ENCODE data around the gene FGF12. TPM values are rescaled to one million over a fixed set of nuclear protein-coding genes. Genes with fewer than 3 reads are reported as not detected.

The FGF12 gene
- total and polyA plus RNA-seq, 2 of the 13 experiments (the other 11 are each of a cell fraction or from before 2014, with no cell fraction given) = 0.07 TPM; not detected in 1

DNA sequence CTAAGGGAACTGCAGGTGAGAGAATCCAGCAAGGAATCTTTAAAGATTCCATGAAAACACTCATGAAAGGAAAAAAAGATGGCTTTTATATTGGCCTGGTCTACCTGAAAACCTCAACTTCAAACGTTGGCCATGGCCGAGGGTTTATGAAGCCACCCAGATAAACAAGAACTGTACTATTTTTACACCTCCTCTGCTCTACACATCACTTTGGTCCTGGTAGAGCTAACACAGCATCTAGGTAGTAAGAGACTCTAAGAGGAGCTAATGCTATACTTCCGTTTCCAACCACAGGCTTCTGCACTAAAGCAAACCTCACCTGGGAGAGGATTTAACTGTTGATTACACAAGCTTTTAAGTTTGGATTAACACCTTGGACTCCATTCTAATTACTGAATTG is 466.2 kb downstream of the FGF12 start:
- POLR2A ChIA-PET = no interaction called here
- Histone ChIP-seq H4K20me1 (ENCODE audit: insufficient read depth, low read length) (no peaks in the 10 kb centered on the region), H3K27me3 (ENCODE audit: control insufficient read depth in 1 of 2, insufficient read depth in 2 of 2, low read length in 2 of 2) (no peaks in the 10 kb centered on the region), H3K27ac (ENCODE audit: extremely low read length, insufficient read depth, low read length) (no peak overlapping the region), H2AFZ (ENCODE audit: low read length) (no peak overlapping the region), H3K4me3 (replicated peaks in 1 of 3; ENCODE audit: insufficient read depth in 1 of 3, low read depth in 2 of 3, low read length in 3 of 3) (no peak overlapping the region), H3K36me3 (replicated peaks in 1 of 2; ENCODE audit: control insufficient read depth in 1 of 2, insufficient read depth in 2 of 2, low read length in 2 of 2) (no peaks in the 10 kb centered on the region), H3K4me2 (ENCODE audit: low read depth, low read length) (no peak overlapping the region), H3K4me1 (ENCODE audit: insufficient read depth, low read length) (no peaks in the 10 kb centered on the region), H3K9me3 (ENCODE audit: low read length) (no peaks in the 10 kb centered on the region), H3K9ac (ENCODE audit: insufficient read depth, low read depth, low read length) (no peak overlapping the region), H3K79me2 (ENCODE audit: insufficient read depth, low read length) (no peaks in the 10 kb centered on the region)
- ATAC-seq (no peak), DNase-seq (ENCODE audit: low spot score) (no peak), FAIRE-seq (no peak)
- intact Hi-C loops (cut with micrococcal nuclease; ENCODE audit: unreplicated experiment) (no loop called here), in situ Hi-C loops (cut with HindIII; ENCODE audit: extremely low pct_ligation_motif_present, low pct_unique_long_range_greater_than_20kb) (no loop called here)
- 18% methylated on average over 3 of the region's 3 CpGs for WGBS (ENCODE audit: low lambda C conversion rate)
- CTCF ChIA-PET (ENCODE audit: low intra/inter-chr PET ratio, low total read pairs) = no interaction called here
- no TSS peak for BruUV-seq (replicated peaks)
- TF ChIP-seq BORCS8-MEF2B (CRISPR knock-in tag; IDR thresholded peaks at IDR 0.05) = no peak
- TF ChIP-seq, protein P1, sequence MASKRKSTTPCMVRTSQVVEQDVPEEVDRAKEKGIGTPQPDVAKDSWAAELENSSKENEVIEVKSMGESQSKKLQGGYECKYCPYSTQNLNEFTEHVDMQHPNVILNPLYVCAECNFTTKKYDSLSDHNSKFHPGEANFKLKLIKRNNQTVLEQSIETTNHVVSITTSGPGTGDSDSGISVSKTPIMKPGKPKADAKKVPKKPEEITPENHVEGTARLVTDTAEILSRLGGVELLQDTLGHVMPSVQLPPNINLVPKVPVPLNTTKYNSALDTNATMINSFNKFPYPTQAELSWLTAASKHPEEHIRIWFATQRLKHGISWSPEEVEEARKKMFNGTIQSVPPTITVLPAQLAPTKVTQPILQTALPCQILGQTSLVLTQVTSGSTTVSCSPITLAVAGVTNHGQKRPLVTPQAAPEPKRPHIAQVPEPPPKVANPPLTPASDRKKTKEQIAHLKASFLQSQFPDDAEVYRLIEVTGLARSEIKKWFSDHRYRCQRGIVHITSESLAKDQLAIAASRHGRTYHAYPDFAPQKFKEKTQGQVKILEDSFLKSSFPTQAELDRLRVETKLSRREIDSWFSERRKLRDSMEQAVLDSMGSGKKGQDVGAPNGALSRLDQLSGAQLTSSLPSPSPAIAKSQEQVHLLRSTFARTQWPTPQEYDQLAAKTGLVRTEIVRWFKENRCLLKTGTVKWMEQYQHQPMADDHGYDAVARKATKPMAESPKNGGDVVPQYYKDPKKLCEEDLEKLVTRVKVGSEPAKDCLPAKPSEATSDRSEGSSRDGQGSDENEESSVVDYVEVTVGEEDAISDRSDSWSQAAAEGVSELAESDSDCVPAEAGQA (IDR thresholded peaks at IDR 0.05; ENCODE audit: low read depth) = no peak
- TF ChIP-seq, protein P1 (CRISPR knock-in tag; IDR thresholded peaks at IDR 0.05; ENCODE audit: borderline replicate concordance) = no peak
- no peak for TF ChIP-seq ZFP36L2 (CRISPR knock-in tag; IDR thresholded peaks at IDR 0.05)
- TF ChIP-seq ZFX (CRISPR knock-in tag; IDR thresholded peaks at IDR 0.05; ENCODE audit: low read depth) = no peak
- TF ChIP-seq ZNF816 (CRISPR knock-in tag; IDR thresholded peaks at IDR 0.05; ENCODE audit: borderline replicate concordance) = no peak
- TF ChIP-seq SMC3 (IDR thresholded peaks at IDR 0.05; ENCODE audit: low read length) = no peak
- TF ChIP-seq BRCA1 (CRISPR knock-in tag; IDR thresholded peaks at IDR 0.05) = no peak
- no peak for TF ChIP-seq ZNF616 (CRISPR knock-in tag; IDR thresholded peaks at IDR 0.05; ENCODE audit: low read depth)
- no peak for TF ChIP-seq KAT2B (IDR thresholded peaks at IDR 0.05; ENCODE audit: borderline replicate concordance, low read depth, low read length)
- TF ChIP-seq, protein P2, sequence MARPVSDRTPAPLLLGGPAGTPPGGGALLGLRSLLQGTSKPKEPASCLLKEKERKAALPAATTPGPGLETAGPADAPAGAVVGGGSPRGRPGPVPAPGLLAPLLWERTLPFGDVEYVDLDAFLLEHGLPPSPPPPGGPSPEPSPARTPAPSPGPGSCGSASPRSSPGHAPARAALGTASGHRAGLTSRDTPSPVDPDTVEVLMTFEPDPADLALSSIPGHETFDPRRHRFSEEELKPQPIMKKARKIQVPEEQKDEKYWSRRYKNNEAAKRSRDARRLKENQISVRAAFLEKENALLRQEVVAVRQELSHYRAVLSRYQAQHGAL (CRISPR knock-in tag; IDR thresholded peaks at IDR 0.05; ENCODE audit: not compliant biosample characterization) = no peak
- TF ChIP-seq ZNF546 (CRISPR knock-in tag; conservative IDR thresholded peaks at IDR 0.05) = no peak
- TF ChIP-seq, protein P3, sequence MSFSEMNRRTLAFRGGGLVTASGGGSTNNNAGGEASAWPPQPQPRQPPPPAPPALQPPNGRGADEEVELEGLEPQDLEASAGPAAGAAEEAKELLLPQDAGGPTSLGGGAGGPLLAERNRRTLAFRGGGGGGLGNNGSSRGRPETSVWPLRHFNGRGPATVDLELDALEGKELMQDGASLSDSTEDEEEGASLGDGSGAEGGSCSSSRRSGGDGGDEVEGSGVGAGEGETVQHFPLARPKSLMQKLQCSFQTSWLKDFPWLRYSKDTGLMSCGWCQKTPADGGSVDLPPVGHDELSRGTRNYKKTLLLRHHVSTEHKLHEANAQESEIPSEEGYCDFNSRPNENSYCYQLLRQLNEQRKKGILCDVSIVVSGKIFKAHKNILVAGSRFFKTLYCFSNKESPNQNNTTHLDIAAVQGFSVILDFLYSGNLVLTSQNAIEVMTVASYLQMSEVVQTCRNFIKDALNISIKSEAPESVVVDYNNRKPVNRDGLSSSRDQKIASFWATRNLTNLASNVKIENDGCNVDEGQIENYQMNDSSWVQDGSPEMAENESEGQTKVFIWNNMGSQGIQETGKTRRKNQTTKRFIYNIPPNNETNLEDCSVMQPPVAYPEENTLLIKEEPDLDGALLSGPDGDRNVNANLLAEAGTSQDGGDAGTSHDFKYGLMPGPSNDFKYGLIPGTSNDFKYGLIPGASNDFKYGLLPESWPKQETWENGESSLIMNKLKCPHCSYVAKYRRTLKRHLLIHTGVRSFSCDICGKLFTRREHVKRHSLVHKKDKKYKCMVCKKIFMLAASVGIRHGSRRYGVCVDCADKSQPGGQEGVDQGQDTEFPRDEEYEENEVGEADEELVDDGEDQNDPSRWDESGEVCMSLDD (CRISPR knock-in tag; IDR thresholded peaks at IDR 0.05; ENCODE audit: borderline replicate concordance) = no peak
- TF ChIP-seq SCMH1 (CRISPR knock-in tag; IDR thresholded peaks at IDR 0.05; ENCODE audit: borderline replicate concordance) = no peak
- no peak for TF ChIP-seq ZNF570 (CRISPR knock-in tag; IDR thresholded peaks at IDR 0.05; ENCODE audit: borderline replicate concordance)

Measured in HepG2 (cell line).